GM19099 (cell line): Measurements from ENCODE around the gene ARHGEF3.

ENCODE experiments used
- POLR2A ChIP-seq: IDR thresholded peaks from 3 replicates; pipeline ENCODE4 v1.6.1; 2011; ENCODE audit warnings: low read depth; ENCODE audit not compliant: insufficient read length; ENCODE audit errors: extremely low read depth

ARHGEF3 gene

GRCh38 chr3:56775838-56776555 is 25.8 kb downstream of the ARHGEF3 start:
- no peak for TF ChIP-seq POLR2A

GRCh38 chr3:56775445-56775837 is 26.3 kb downstream of the ARHGEF3 start:
- no peak for TF ChIP-seq POLR2A

DNA sequence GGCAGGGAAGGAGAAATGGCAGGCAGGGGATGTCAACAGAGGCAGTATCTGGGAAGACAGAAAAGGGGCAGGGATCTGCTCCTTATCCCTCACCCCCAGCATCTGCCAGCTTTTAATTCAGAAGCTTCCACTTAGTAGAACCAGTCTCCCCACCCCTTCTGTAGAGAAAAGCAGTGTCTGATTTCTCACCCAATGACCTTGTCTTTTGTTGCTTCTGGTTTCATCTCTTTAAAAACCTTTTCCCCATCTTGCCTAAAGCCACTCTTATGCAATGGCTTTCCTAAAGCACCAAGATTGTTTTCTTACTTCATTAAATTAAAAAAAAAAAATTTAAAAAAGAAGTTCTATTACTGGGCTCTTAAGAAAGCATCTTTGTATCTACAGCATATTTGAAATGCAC is 27.8 kb downstream of the ARHGEF3 start:
- no peak for TF ChIP-seq POLR2A

DNA sequence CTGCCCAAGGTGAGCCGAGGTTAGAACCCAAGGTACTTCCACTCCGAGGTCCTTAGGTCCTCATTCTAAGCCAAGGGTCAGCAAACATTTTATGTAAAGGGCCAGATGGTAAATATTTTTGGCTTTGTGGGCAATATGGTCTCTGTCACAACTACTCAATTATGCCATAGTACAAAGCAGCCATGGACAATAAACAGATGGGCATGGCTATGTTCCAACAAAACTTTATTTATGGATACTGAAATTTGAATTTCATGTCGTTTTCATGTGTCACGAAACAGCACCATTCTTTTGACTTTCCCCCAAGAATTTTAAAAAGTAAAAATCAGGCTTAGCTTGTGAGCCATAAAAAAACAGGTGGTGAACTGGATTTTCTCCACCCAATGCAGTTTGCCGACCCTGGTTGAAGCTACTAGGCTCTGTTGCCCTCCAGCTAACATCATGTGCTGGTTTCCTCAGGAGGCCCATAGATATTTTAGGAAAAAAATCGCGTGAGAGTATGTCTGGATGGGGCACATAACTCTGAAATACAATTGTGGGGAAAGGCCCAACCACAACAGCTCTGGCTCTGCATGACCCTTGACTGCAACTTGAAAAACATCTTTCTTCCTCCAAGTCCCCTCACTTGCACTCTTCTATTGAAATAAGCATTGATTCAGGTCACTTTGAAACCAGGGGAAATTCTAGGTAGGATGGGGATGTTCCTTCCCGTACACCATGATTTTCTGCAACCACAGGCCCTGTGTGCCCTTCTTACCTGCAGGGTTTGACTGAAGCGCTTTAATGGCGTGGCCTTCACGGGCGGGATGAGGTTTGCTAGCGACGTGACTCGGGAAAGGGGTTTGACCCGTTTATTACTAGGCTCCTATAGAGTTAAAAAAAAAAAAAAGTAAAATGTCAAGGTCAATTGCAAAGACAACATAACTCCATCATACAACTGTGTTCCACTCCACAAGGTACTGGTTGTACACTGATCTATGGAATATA is 28.5 kb downstream of the ARHGEF3 start:
- TF ChIP-seq POLR2A: no peak

GRCh38 chr3:56771376-56771775 is 30.4 kb downstream of the ARHGEF3 start:
- TF ChIP-seq POLR2A: no peak

- no peak for TF ChIP-seq POLR2A
These were observed 32.5 kb downstream of the ARHGEF3 start for GRCh38 chr3:56769116-56769707.

- TF ChIP-seq POLR2A: no peak
These were observed 36.7 kb downstream of the ARHGEF3 start for GRCh38 chr3:56764904-56765547.

DNA sequence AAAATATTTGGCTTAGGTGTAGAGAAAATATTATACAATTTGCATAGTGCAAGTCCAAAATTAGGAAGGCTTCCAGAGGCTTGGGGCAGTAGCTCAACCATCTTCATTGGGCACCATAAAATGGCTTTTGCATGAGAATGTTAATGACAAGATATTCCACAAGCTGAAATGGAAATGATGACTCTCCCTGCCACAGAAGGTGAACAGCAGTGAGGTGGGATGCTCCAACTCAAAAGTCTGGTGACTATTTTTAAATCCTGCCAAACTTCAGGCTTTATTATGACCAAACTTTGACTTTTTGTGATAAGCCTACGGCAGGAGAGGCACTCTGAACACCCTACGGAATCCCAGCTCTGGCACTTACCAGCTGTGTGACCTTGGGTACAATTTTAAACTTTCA is 37.6 kb downstream of the ARHGEF3 start:
- TF ChIP-seq POLR2A: no peak

DNA sequence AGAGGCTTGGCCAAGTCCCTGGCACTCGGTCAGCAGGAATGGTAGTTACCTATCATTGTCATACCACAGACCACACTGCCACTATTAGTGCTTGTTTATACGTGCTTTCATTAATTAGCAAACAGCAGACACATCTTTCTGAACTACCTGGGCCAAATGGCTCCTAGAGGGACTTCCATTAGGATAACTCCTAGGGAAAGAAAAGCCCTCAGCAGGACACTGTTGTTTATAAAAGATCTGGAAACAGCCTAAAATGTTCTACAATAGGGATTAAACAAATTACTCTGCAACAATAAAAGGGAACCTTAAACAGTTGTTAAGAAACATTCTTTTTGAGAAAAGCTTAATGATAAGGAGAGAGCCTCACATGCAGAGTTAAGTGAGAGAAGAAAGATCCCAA is 38.5 kb downstream of the ARHGEF3 start:
- no peak for TF ChIP-seq POLR2A

GRCh38 chr3:56762718-56763117 is 39.0 kb downstream of the ARHGEF3 start:
- TF ChIP-seq POLR2A: no peak

DNA sequence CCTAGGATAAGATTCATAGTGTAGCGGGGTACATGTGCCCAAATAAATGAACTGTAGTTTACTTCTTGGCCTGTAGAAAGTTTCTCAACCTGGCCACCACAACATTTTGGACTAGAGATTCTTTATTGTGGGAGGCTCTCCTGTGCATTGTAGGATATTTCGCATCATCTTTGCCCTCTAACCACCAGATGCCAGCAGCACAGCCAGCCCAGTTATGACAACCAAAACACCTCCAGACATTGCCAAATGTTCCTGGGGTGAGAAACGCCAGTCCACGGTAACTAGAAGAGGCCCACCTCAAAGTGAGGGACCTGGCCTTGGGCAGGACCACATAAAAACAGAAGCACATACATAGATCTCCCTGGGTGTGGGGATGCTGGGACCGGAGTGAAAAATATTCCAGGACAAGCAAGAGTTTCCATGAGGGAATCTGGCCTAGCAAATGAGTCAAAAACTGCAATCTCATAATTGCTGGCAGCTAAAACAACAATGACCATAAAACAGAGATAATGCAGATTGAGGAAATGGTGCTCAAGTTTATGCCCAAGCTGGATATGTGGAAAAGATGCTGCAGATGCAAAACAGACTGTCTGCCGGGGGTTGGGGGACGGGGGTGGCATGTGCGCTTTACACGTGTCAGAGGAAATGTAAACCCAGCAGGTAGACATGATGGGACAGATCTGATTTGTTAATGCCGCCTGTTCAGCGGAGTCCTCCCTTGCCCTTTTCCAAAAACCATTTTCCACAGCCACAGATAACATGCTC is 39.7 kb downstream of the ARHGEF3 start:
- no peak for TF ChIP-seq POLR2A

DNA sequence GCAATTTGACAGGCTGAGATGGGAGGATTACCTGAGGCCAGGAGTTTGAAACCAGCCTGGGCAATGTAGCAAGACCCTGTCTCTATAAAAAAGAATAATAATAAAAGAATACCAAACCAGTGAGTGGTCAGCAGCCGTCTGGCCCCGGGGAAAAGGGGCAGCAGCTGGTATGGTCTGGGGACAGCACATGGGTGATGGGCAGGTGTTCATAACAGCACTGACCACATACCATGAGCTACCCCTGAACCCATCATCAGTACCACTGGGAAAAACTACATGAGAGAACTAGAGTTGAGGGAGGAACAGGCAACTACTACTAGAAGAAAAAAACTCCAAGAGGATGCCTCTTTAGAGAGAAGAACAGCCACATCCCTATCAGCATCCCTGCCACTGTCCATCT is 40.7 kb downstream of the ARHGEF3 start:
- TF ChIP-seq POLR2A: no peak

DNA sequence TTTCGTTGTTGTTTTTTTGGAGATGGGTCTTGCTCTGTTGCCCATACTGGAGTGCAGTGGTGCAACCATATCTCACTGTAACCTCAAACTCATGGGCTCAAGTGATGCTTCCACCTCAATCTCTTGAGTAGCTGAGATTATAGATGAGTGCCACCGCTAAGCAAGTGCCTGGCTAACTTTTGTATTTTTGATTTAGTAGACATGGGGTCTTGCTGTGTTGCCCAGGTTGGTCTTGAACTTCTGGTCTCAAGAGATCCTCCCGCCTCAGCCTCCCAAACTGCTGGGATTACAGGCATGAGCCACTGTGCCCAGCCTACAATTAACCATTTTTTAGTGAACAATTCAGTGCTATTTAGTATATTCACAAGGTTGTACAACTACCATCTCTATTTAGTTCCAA is 42.2 kb downstream of the ARHGEF3 start:
- no peak for TF ChIP-seq POLR2A

- TF ChIP-seq POLR2A: no peak
These were observed 43.2 kb downstream of the ARHGEF3 start for GRCh38 chr3:56758539-56758981.

DNA sequence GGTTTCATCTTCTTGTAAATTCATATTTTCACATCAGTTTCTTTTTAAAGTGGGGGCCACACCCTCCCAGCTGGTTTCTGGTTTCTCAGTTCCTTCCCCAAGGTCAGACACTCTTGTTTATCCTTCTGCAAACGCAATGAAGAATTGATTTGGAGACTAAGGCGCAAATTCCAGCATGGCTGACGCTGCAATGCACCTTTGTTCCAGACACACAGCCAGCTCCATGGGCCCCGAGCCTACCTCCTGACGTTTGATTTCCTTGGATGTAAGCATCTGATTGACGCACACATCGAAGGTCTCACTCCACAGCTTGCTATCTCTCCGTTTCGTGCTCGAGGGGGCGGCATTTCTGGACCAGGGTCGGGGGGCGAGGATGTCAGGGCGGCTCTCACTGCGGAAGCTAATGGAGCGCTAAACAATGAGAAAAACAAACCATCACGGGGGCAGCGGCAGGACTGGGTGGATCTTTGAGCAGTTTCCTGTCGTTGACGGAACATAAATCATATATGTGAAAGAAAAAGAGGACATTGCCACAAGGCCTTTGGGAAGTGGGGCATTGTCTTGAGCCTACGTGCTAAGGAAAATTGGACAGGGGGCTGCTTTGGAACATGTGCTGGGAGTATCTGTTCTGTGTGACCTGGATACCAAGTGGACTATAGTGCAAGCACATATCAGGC is 46.9 kb downstream of the ARHGEF3 start:
- no peak for TF ChIP-seq POLR2A
